SU-DHL-6 (cell line): ENCODE results near the gene MAGEA9.

Source experiments
- H2AFZ ChIP-seq: fragments of 200-600 bp; sonication (generic); 2 replicates; pipeline ENCODE4 v1.6.1; 2014; ENCODE audit warnings: low read depth, mild to moderate bottlenecking, moderate library complexity, mixed read lengths, antibody characterized with exemption, low read length; ENCODE audit not compliant: severe bottlenecking
- H3F3A ChIP-seq: fragments of 200-600 bp; shearing (Covaris generic); 2 replicates; pipeline ENCODE4 v1.6.0; 2016; ENCODE audit warnings: antibody characterized with exemption, mild to moderate bottlenecking; ENCODE audit not compliant: insufficient read depth
- H3K27ac ChIP-seq: fragments of 200-600 bp; sonication (generic); 2 replicates; pipeline ENCODE4 v1.5.1; 2016; ENCODE audit warnings: low read depth, mild to moderate bottlenecking, low read length, moderate library complexity, mixed read lengths
- H3K27me3 ChIP-seq: fragments of 200-600 bp; sonication (generic), shearing (Covaris generic); 2 replicates; pipeline ENCODE4 v1.6.0; 2014; ENCODE audit warnings: mild to moderate bottlenecking, low read length
- H3K36me3 ChIP-seq: fragments of 200-600 bp; sonication (generic); 2 replicates; pipeline ENCODE4 v1.6.1; 2014; ENCODE audit warnings: mild to moderate bottlenecking, low read length, mixed read lengths
- H3K4me2 ChIP-seq: fragments of 300-600, 200-600 bp; shearing (Covaris generic), sonication (generic); 2 replicates; pipeline ENCODE4 v1.6.0; 2014; ENCODE audit warnings: low read length, low read depth, mild to moderate bottlenecking; ENCODE audit not compliant: poor library complexity, severe bottlenecking
- H3K4me3 ChIP-seq: fragments of 200-600 bp; sonication (generic); 2 replicates; pipeline ENCODE4 v1.5.1; 2014; ENCODE audit warnings: antibody characterized with exemption, low read length, mild to moderate bottlenecking, mixed read lengths; ENCODE audit not compliant: insufficient read depth, poor library complexity, severe bottlenecking
- H3K79me2 ChIP-seq: fragments of 200-600 bp; sonication (generic); 2 replicates; pipeline ENCODE4 v1.6.1; 2014; ENCODE audit warnings: mild to moderate bottlenecking, low read length, moderate library complexity; ENCODE audit not compliant: insufficient read depth
- H3K9ac ChIP-seq: fragments of 200-600 bp; sonication (generic); 2 replicates; pipeline ENCODE4 v1.7.0; 2014; ENCODE audit warnings: mild to moderate bottlenecking, low read length
- H3K9me2 ChIP-seq: fragments of 200-600 bp; sonication (generic); replicated peaks from 2 replicates; pipeline ENCODE4 v1.6.1; 2014; ENCODE audit warnings: low read length; ENCODE audit not compliant: insufficient read depth
- H3K9me3 ChIP-seq: fragments of 200-600 bp; sonication (generic); 2 replicates; pipeline ENCODE4 v1.6.1; 2014; ENCODE audit warnings: low read length, mixed read lengths; ENCODE audit not compliant: insufficient read depth
- H4K20me1 ChIP-seq: fragments of 200-600 bp; sonication (generic); 2 replicates; pipeline ENCODE4 v1.6.1; 2014; ENCODE audit warnings: low read depth, mild to moderate bottlenecking, antibody characterized with exemption, low read length, moderate library complexity, mixed read lengths
- EZH2phosphoT487 ChIP-seq: fragments of 200-600 bp; sonication (generic), shearing (Covaris generic); conservative IDR thresholded peaks from 2 replicates; pipeline ENCODE4 v1.6.1; 2018; ENCODE audit warnings: mild to moderate bottlenecking, antibody characterized with exemption, low read length, moderate library complexity, mixed read lengths
- TF ChIP-seq, protein P1 (sequence below): fragments of 200-600 bp; sonication (generic); IDR thresholded peaks from one replicate; pipeline ENCODE4 v1.5.1; 2017; ENCODE audit warnings: antibody characterized with exemption, mild to moderate bottlenecking, low read length, moderate library complexity; ENCODE audit not compliant: insufficient read depth, poor library complexity, severe bottlenecking

The MAGEA9 gene

GRCh38 chrX:149825424-149825823 lies 43.7 kb downstream of the MAGEA9 start:
- Histone ChIP-seq H3K79me2 (no peaks in the 10 kb centered on the region), H3K9ac (no peak overlapping the region)

GRCh38 chrX:149827254-149827653 lies 45.5 kb downstream of the MAGEA9 start:
- TF ChIP-seq, protein P1, sequence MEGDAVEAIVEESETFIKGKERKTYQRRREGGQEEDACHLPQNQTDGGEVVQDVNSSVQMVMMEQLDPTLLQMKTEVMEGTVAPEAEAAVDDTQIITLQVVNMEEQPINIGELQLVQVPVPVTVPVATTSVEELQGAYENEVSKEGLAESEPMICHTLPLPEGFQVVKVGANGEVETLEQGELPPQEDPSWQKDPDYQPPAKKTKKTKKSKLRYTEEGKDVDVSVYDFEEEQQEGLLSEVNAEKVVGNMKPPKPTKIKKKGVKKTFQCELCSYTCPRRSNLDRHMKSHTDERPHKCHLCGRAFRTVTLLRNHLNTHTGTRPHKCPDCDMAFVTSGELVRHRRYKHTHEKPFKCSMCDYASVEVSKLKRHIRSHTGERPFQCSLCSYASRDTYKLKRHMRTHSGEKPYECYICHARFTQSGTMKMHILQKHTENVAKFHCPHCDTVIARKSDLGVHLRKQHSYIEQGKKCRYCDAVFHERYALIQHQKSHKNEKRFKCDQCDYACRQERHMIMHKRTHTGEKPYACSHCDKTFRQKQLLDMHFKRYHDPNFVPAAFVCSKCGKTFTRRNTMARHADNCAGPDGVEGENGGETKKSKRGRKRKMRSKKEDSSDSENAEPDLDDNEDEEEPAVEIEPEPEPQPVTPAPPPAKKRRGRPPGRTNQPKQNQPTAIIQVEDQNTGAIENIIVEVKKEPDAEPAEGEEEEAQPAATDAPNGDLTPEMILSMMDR: no peak
- no peak for TF ChIP-seq EZH2phosphoT487
- Histone ChIP-seq H3F3A (no peaks in the 10 kb centered on the region), H3K9ac (no peak overlapping the region), H3K27me3 (no peaks in the 10 kb centered on the region), H3K9me3 (no peaks in the 10 kb centered on the region), H3K79me2 (no peaks in the 10 kb centered on the region), H3K27ac (no peak overlapping the region), H3K36me3 (no peaks in the 10 kb centered on the region), H3K9me2 (no peaks in the 10 kb centered on the region), H3K4me3 (no peak overlapping the region), H3K4me2 (no peak overlapping the region), H2AFZ (no peak overlapping the region), H4K20me1 (no peaks in the 10 kb centered on the region)

More at GRCh38 chrX:149825424-149825823, 43.7 kb downstream of the MAGEA9 start:
- no peak for TF ChIP-seq EZH2phosphoT487
- TF ChIP-seq, protein P1: peak; percentile 33
- H3K36me3 ChIP-seq: no peaks in the 10 kb centered on the region
- no peak overlapping the region for H2AFZ ChIP-seq
- H3K9me2 ChIP-seq: no peaks in the 10 kb centered on the region
- no peaks in the 10 kb centered on the region for H3K9me3 ChIP-seq
- no peaks in the 10 kb centered on the region for H3F3A ChIP-seq
- H3K27ac ChIP-seq: no peak overlapping the region
- no peak overlapping the region for H3K4me3 ChIP-seq
- no peaks in the 10 kb centered on the region for H3K27me3 ChIP-seq
- H3K4me2 ChIP-seq: no peak overlapping the region
- H4K20me1 ChIP-seq: no peaks in the 10 kb centered on the region

GRCh38 chrX:149829751-149830191 lies 48.0 kb downstream of the MAGEA9 start:
- Histone ChIP-seq H3K36me3 (no peaks in the 10 kb centered on the region), H3K27me3 (no peaks in the 10 kb centered on the region), H3F3A (no peaks in the 10 kb centered on the region), H3K4me2 (no peak overlapping the region), H3K79me2 (no peaks in the 10 kb centered on the region), H4K20me1 (no peaks in the 10 kb centered on the region), H3K27ac (no peak overlapping the region), H3K4me3 (no peak overlapping the region), H3K9me3 (no peaks in the 10 kb centered on the region), H2AFZ (no peak overlapping the region), H3K9me2 (no peaks in the 10 kb centered on the region), H3K9ac (no peak overlapping the region)
- TF ChIP-seq, protein P1: no peak
- TF ChIP-seq EZH2phosphoT487: no peak
